ENCODE results near the gene DAPL1. TPM values are rescaled to one million over a fixed set of nuclear protein-coding genes. Genes with fewer than 3 reads are reported as not detected.

The DAPL1 gene
- total RNA-seq, 1 donor from 2014 or later = 101 TPM

GRCh38 chr2:158776231-158776630 lies 18.9 kb upstream of the DAPL1 start:
- intact Hi-C loops (cut with DNase I) = no loop called here
- Histone ChIP-seq H3K27me3 (no peaks in the 10 kb centered on the region), H3K4me1 (peaks cover 60% of the 10 kb centered on the region), H3K9me3 (no peaks in the 10 kb centered on the region), H3K27ac (no peak overlapping the region), H3K36me3 (no peaks in the 10 kb centered on the region), H3K4me3 (no peak overlapping the region)
- no peak for DNase-seq (ENCODE audit: extremely low spot score in 2 of 2)
- TF ChIP-seq POLR2AphosphoS5 (IDR thresholded peaks at IDR 0.05; ENCODE audit: insufficient read depth in 1 of 2, low read depth in 1 of 2) (no peak), CTCF (IDR thresholded peaks at IDR 0.05) (no peak), POLR2A (IDR thresholded peaks at IDR 0.05) (no peak)

GRCh38 chr2:158777077-158777476 lies 18.0 kb upstream of the DAPL1 start:
- Histone ChIP-seq H3K27me3 (no peaks in the 10 kb centered on the region), H3K27ac (no peak overlapping the region), H3K36me3 (no peaks in the 10 kb centered on the region), H3K4me1 (peaks cover 65% of the 10 kb centered on the region), H3K9me3 (no peaks in the 10 kb centered on the region), H3K4me3 (no peak overlapping the region)
- intact Hi-C loops (cut with DNase I) = no loop called here
- TF ChIP-seq CTCF (IDR thresholded peaks at IDR 0.05) (no peak), POLR2AphosphoS5 (IDR thresholded peaks at IDR 0.05; ENCODE audit: insufficient read depth in 1 of 2, low read depth in 1 of 2) (no peak)
- DNase-seq (ENCODE audit: extremely low spot score in 2 of 2) = no peak

- no peaks in the 10 kb centered on the region for H3K27me3 ChIP-seq
- no peak overlapping the region for H3K4me3 ChIP-seq
- peaks cover 55% of the 10 kb centered on the region for H3K4me1 ChIP-seq
- intact Hi-C loops (cut with DNase I) = no loop called here
- DNase-seq (ENCODE audit: extremely low spot score in 2 of 2) = no peak
- H3K9me3 ChIP-seq = no peaks in the 10 kb centered on the region
- no peaks in the 10 kb centered on the region for H3K36me3 ChIP-seq
- no peak overlapping the region for H3K27ac ChIP-seq
- TF ChIP-seq POLR2A (IDR thresholded peaks at IDR 0.05) (no peak), CTCF (IDR thresholded peaks at IDR 0.05) (no peak), POLR2AphosphoS5 (IDR thresholded peaks at IDR 0.05; ENCODE audit: insufficient read depth in 1 of 2, low read depth in 1 of 2) (no peak)
Measured at GRCh38 chr2:158778243-158778642, 16.9 kb upstream of the DAPL1 start.

- H3K27ac ChIP-seq = peak overlapping the region; percentile 27
- H3K9me3 ChIP-seq = no peaks in the 10 kb centered on the region
- TF ChIP-seq POLR2A (IDR thresholded peaks at IDR 0.05) (no peak), CTCF (IDR thresholded peaks at IDR 0.05) (no peak), POLR2AphosphoS5 (IDR thresholded peaks at IDR 0.05; ENCODE audit: insufficient read depth in 1 of 2, low read depth in 1 of 2) (no peak)
- peaks cover 43% of the 10 kb centered on the region for H3K4me1 ChIP-seq
- H3K36me3 ChIP-seq = no peaks in the 10 kb centered on the region
- no peak for DNase-seq (ENCODE audit: extremely low spot score in 2 of 2)
- H3K27me3 ChIP-seq = no peaks in the 10 kb centered on the region
- no peak overlapping the region for H3K4me3 ChIP-seq
- intact Hi-C loops (cut with DNase I) = no loop called here
Measured at GRCh38 chr2:158779621-158780020, 15.5 kb upstream of the DAPL1 start.

GRCh38 chr2:158781353-158781961 lies 13.7 kb upstream of the DAPL1 start:
- H3K27me3 ChIP-seq = no peaks in the 10 kb centered on the region
- H3K27ac ChIP-seq = peak overlapping the region; percentile 7
- intact Hi-C loops (cut with DNase I) = no loop called here
- no peaks in the 10 kb centered on the region for H3K9me3 ChIP-seq
- peaks cover 30% of the 10 kb centered on the region for H3K4me1 ChIP-seq
- no peak for DNase-seq (ENCODE audit: extremely low spot score in 2 of 2)
- no peaks in the 10 kb centered on the region for H3K36me3 ChIP-seq
- no peak overlapping the region for H3K4me3 ChIP-seq
- TF ChIP-seq CTCF (IDR thresholded peaks at IDR 0.05) = no peak
- peak in 1 of 2 donors; percentile 76 for TF ChIP-seq POLR2AphosphoS5 (IDR thresholded peaks at IDR 0.05; ENCODE audit: insufficient read depth in 1 of 2, low read depth in 1 of 2)
- TF ChIP-seq POLR2A (IDR thresholded peaks at IDR 0.05) = no peak
